ENCODE measurements around the gene STC2. TPM values are rescaled to one million over a fixed set of nuclear protein-coding genes. Genes with fewer than 3 reads are reported as not detected.

The STC2 gene
- total and polyA plus RNA-seq, 2 of the 4 experiments (the other 2 are of a cell fraction) = 87.5 to 270 TPM

- no peaks in the 10 kb centered on the region for H3K79me1 ChIP-seq (ENCODE audit: low read depth in 1 of 2, low read length in 2 of 2)
- H3K4me1 ChIP-seq (ENCODE audit: control insufficient read depth, insufficient read depth, low read length) = peaks cover 16% of the 10 kb centered on the region
- no peak overlapping the region for H4K5ac ChIP-seq (ENCODE audit: low read depth, low read length)
- H4K8ac ChIP-seq (ENCODE audit: low read depth in 2 of 2, low read length in 2 of 2) = no peak overlapping the region
- no peak overlapping the region for H3K9ac ChIP-seq (ENCODE audit: low read depth, low read length)
- H2BK20ac ChIP-seq (ENCODE audit: low read depth, low read length) = no peak overlapping the region; the same call in 1 of the 2 replicates
- intact Hi-C loops (cut with micrococcal nuclease) = no loop called here
- in situ Hi-C loops (cut with MboI; ENCODE audit: low sequenced_read_pairs) = loop anchor here (5.0 to 25.0 kb wide), 4 partner anchors 282 to 1022 kb away; no protein-coding TSS in a partner anchor
- no peaks in the 10 kb centered on the region for H3K9me3 ChIP-seq (ENCODE audit: control insufficient read depth, insufficient read depth, low read length)
- WGBS, 2 experiments (ENCODE audit: extremely low coverage in 2 of 2, insufficient read length in 1 of 2) = 14% methylated on average over 8 of the region's 12 CpGs; no CpG with 5 or more reads in 1 of the 2 experiments
- no peak overlapping the region for H2BK120ac ChIP-seq (ENCODE audit: low read depth, low read length)
- H2BK15ac ChIP-seq (ENCODE audit: low read depth, low read length) = no peak overlapping the region
- no peaks in the 10 kb centered on the region; the same call in 1 of the 2 replicates for H3K9me1 ChIP-seq (ENCODE audit: insufficient read depth, low read length)
- H2BK5ac ChIP-seq (ENCODE audit: low read depth, low read length, poor library complexity, severe bottlenecking) = no peak overlapping the region
- ChIA-PET CTCF (interaction anchor here (0.6 kb wide), 1 partner anchor 523 kb away, joined by 3 read pairs; no protein-coding TSS in a partner anchor), POLR2A (ENCODE audit: unreplicated experiment) (no interaction called here)
- dilution Hi-C loops (cut with HindIII; ENCODE audit: low sequenced_read_pairs, unreplicated experiment) = no loop called here
- no peak overlapping the region for H3K23ac ChIP-seq (ENCODE audit: low read depth, low read length)
- no peak for TF ChIP-seq MAZ (IDR thresholded peaks at IDR 0.05; ENCODE audit: borderline replicate concordance, low read depth, low read length)
- TF ChIP-seq RFX5 (IDR thresholded peaks at IDR 0.05; ENCODE audit: low read depth, low read length) = no peak
- TF ChIP-seq RAD21 (IDR thresholded peaks at IDR 0.05; ENCODE audit: low read length) = no peak
- TF ChIP-seq CTCF (conservative IDR thresholded peaks at IDR 0.05; ENCODE audit: low read depth, low read length) = no peak
- no peak for TF ChIP-seq BHLHE40 (IDR thresholded peaks at IDR 0.05; ENCODE audit: low read depth, low read length)
- TF ChIP-seq RCOR1 (IDR thresholded peaks at IDR 0.05; ENCODE audit: insufficient replicate concordance, low read length) = no peak
- no peak for TF ChIP-seq MXI1 (IDR thresholded peaks at IDR 0.05; ENCODE audit: borderline replicate concordance, low read depth, low read length)
- H3K4me3 ChIP-seq (ENCODE audit: insufficient read depth, low read depth, low read length) = no peak overlapping the region
- H3K27me3 ChIP-seq (ENCODE audit: control insufficient read depth, insufficient read depth, low read length) = peaks cover 19% of the 10 kb centered on the region
- no peak overlapping the region for H3K56ac ChIP-seq (ENCODE audit: extremely low read depth, insufficient read depth, low read length)
- BruUV-seq (replicated peaks) = no TSS peak
- H3K4ac ChIP-seq (ENCODE audit: low read depth, low read length) = no peak overlapping the region
- DNase-seq = peak; percentile 45
- peak; percentile 50 for ATAC-seq (ENCODE audit: low read depth)
- no peak overlapping the region for H3K14ac ChIP-seq (replicated peaks; ENCODE audit: low read depth, low read length)
- no peaks in the 10 kb centered on the region for H3K36me3 ChIP-seq (ENCODE audit: control insufficient read depth, insufficient read depth, low read length)
- no peaks in the 10 kb centered on the region for H4K20me1 ChIP-seq (ENCODE audit: insufficient read depth, low read length)
- no peak overlapping the region for H3K4me2 ChIP-seq (ENCODE audit: low read depth, low read length)
- no peak overlapping the region for H2AK5ac ChIP-seq (ENCODE audit: low read depth, low read length)
- H3K18ac ChIP-seq (ENCODE audit: low read depth, low read length) = no peak overlapping the region; the same call in 1 of the 2 replicates
- no peak overlapping the region for H4K91ac ChIP-seq (ENCODE audit: insufficient read depth, low read depth, low read length)
- no peak overlapping the region for H2AK9ac ChIP-seq (replicated peaks; ENCODE audit: low read depth, low read length, poor library complexity)
- H2AFZ ChIP-seq (replicated peaks; ENCODE audit: low read length, poor library complexity) = peak overlapping the region; percentile 68
- no peak overlapping the region for H3K27ac ChIP-seq (ENCODE audit: insufficient read depth, low read length)
These were observed 37.6 kb downstream of the STC2 start for GRCh38 chr5:173290477-173291131.

All from IMR-90 (cell line).